Measurements from ENCODE around the gene WDR1. TPM values are rescaled to one million over a fixed set of nuclear protein-coding genes. Genes with fewer than 3 reads are reported as not detected.

The WDR1 gene
- total RNA-seq = 385 TPM

- DNase-seq (ENCODE audit: low spot score) = peak; percentile 98
Observed at GRCh38 chr4:10116569-10117358, at the start of gene WDR1. Gene WDR1 (minus strand): TSS chr4:10116799. CDS start chr4:10116666, 133 bp downstream.

DNA sequence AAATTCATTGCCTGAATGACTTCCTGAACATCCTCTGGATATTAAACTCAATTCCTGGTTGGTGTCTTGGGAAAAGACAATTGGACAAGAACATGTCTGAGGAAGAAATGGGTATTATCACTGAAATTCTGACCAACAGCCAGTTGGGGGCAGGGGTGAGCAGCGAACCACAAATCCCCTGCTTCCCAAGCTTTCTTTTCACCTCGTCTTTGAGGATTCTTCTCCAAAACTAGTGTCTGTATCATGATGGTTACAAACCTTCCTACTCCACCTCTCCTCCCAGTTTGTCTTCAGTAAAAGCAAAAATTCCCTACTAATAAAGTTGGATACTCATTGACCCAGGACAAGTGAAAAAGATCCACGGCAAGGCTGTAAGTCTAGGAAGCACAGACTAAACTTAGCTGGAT is 48.3 kb upstream of the WDR1 start:
- no peak for DNase-seq (ENCODE audit: low spot score)

GRCh38 chr4:10163296-10163695 is 46.7 kb upstream of the WDR1 start:
- DNase-seq (ENCODE audit: low spot score) = no peak

GRCh38 chr4:10162341-10163000 is 45.9 kb upstream of the WDR1 start:
- DNase-seq (ENCODE audit: low spot score) = no peak

GRCh38 chr4:10161840-10162239 is 45.2 kb upstream of the WDR1 start:
- no peak for DNase-seq (ENCODE audit: low spot score)

GRCh38 chr4:10161146-10161545 is 44.5 kb upstream of the WDR1 start:
- no peak for DNase-seq (ENCODE audit: low spot score)

- no peak for DNase-seq (ENCODE audit: low spot score)
Observed at GRCh38 chr4:10160281-10160856, 43.8 kb upstream of the WDR1 start.

GRCh38 chr4:10159671-10160070 is 43.1 kb upstream of the WDR1 start:
- DNase-seq (ENCODE audit: low spot score) = no peak

- no peak for DNase-seq (ENCODE audit: low spot score)
Observed at GRCh38 chr4:10158333-10158942, 41.8 kb upstream of the WDR1 start.

DNA sequence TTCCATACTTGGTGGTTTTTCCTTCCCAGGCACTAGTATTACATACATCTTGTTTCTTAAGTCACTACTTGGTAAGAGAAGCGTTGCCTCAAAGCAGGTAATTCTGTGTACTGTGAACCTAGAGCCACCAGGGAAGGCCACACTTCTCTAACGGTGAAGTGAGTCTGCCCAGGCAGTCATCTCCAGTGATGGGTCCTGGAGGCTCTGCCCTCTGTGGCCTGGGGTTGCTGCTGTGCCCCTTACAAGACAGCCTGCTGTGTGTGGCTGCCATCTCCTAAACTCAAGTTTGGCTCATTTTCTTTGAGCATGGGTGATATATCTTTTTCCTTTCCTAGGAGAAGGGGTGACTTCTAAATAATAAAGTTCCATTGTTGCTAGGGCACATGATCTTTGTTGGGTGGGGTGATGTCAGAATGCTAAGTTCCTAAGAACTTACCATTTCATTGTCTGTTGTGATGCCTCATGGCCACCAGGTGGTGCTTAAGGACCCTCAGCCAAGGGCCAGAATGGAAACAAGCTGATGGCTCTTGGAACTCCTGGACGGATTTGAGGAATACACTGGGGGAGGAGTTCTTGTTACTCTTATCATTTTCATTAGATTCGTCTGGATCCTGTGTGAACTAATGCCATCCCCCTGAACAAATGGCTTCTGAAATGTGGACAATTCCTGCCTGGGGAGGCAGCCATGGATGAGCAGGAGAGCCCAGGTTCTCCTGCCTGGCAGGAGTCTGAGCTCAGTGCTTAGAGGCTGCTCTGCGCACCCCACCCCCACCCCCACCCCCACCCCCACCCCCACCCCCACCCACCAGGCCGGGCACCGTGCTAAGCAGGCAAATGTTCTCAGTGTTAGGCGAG is 41.1 kb upstream of the WDR1 start:
- peak; percentile 59 for DNase-seq (ENCODE audit: low spot score)

GRCh38 chr4:10154241-10154640 is 37.6 kb upstream of the WDR1 start:
- no peak for DNase-seq (ENCODE audit: low spot score)

GRCh38 chr4:10153161-10153560 is 36.6 kb upstream of the WDR1 start:
- no peak for DNase-seq (ENCODE audit: low spot score)

DNA sequence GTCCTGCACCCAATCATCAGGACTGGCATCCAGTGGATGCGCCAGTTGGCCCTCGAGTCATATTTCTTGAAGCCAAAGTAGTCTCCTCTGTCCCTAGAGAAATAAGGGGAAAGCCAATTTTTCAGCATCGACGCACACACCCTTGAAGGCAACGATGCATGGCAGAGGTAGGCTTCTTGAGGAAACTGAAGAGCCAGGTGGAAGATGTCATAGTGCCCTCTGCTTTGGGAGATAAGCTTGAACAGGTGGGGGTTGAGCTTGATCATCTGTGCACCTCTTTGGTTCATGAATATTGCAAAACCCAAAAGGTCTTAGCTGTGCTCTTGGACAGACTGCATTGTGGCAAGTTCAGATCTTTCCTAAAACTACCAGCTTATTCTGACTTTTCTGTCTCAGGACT is 34.6 kb upstream of the WDR1 start:
- DNase-seq (ENCODE audit: low spot score) = no peak

DNA sequence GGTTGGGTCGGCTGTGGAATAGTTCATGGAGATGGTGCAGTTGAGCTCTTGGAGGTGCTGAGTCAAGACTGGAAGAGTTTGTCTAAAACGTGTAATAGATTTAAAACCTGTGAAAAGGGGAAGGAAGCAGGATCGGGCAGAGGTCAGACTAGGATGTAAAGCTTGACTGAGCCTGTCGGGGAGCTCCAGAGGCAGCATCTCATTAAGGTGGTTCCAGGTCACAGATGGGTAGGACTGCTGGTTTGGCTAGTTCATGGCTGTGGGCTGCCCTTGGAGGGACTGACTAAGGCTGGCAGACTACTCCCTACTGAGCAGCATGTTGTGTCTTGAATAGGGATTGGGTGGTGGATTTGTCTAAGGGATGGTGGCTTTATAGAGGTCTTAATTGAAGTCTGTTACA is 28.4 kb upstream of the WDR1 start:
- no peak for DNase-seq (ENCODE audit: low spot score)

DNA sequence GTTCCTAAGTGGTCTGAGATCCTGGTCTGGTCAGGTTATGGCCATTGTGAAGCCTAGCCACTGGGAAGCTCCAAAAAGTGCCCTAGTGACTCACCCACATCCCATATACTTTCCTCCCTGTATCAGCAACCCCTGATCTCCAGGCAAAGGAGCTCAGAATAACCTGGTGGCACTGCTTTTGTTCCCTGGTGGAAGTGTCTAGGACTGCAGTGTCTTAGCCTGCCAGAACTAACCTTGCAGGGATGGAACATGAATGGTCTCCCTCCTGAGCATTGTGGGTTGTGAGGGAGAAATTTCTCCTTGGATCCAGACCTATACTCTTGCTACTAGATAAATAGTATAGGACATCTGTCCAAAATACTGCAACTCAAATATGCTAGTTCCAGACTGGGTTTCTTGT is 27.9 kb upstream of the WDR1 start:
- DNase-seq (ENCODE audit: low spot score) = no peak

DNA sequence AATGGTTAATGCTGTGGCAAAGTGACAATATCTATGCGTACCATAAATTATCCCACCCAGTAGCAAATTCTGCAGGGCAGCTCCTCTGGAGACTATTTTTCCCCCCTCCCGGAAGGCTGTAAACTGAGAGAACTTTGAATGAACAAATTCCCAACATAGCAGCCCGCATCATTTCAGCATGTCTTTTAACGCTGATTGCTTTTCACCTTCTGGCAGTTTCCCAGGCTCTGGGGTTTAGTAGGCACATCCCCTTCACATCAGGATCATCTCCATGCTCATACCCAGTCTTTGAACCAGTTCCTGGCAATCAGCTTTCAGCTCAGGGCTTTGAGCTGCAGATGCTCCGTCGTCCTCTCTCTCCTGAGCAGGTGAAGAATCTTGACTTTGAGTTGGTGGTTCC is 26.6 kb upstream of the WDR1 start:
- DNase-seq (ENCODE audit: low spot score) = no peak

GRCh38 chr4:10140866-10141759 is 24.5 kb upstream of the WDR1 start:
- DNase-seq (ENCODE audit: low spot score) = no peak

GRCh38 chr4:10139518-10139917 is 22.9 kb upstream of the WDR1 start:
- no peak for DNase-seq (ENCODE audit: low spot score)

DNA sequence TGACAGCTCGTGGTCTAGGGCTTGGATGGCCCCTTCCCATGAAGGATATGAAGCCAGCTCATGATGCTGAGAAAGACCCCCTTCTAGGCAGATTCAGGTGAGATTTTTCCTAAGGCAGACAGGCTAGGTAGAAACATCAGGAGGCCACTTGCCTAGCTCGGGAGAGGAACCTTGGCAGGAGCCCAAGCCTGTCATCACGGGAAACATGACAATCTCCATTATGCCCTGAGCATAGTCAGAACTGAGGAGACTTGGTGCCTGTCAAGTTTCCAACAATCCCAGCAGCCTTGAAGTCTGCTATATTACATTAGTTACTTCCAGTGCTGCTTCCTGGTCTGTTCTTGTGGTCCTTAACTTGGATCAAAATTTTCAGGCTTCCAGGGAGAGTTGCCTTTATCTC is 18.7 kb upstream of the WDR1 start:
- DNase-seq (ENCODE audit: low spot score) = no peak

- DNase-seq (ENCODE audit: low spot score) = no peak
Observed at GRCh38 chr4:10134141-10134540, 17.5 kb upstream of the WDR1 start.

DNA sequence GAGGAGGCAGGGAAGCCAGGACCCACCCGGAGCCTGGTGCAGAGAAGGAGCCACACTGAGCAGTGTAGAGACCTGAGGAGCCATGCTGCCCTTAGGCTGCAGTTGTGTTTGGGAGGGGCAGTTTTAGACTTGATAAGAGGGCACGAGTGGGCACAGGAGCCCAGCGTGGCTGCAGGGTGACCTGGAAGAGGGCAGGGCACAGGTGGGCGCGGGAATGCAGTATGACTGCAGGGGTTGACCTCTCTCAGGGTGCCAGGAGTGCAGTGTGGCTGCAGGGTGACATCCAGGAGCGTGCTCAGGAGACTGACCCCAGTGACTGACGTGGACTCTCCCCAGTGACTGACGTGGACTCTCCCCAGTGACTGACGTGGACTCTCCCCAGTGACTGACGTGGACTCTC is 14.6 kb upstream of the WDR1 start:
- DNase-seq (ENCODE audit: low spot score) = no peak
